Brain pericyte (primary cell): ENCODE measurements around the gene CD2AP.
A peak's percentile ranks its signal among the peaks of the same experiment; 100 is the strongest.
"Not testable (repeated sequence)": the region's sequence is repeated elsewhere in the genome, so short reads cannot be mapped to it uniquely, and the experiment has no call there.

Experiments
- DNase-seq: peaks from one replicate; pipeline ENCODE4 v3.0.0-alpha.2; 2012; ENCODE audit warnings: low read depth, low spot score

CD2AP gene

GRCh38 chr6:47563162-47563561 is 85.6 kb downstream of the CD2AP start:
- no peak for DNase-seq

- DNase-seq = not testable (repeated sequence)
Observed at GRCh38 chr6:47566602-47567001, 89.0 kb downstream of the CD2AP start.

- no peak for DNase-seq
Observed at GRCh38 chr6:47567586-47567985, 90.0 kb downstream of the CD2AP start.

- DNase-seq = no peak
Observed at GRCh38 chr6:47571488-47571887, 93.9 kb downstream of the CD2AP start.

- no peak for DNase-seq
Observed at GRCh38 chr6:47573109-47573508, 95.5 kb downstream of the CD2AP start.

- DNase-seq = no peak
Observed at GRCh38 chr6:47574789-47575188, 97.2 kb downstream of the CD2AP start.

- no peak for DNase-seq
Observed at GRCh38 chr6:47579040-47579439, 101.5 kb downstream of the CD2AP start.

- no peak for DNase-seq
Observed at GRCh38 chr6:47581591-47581990, 104.0 kb downstream of the CD2AP start.

GRCh38 chr6:47587493-47587892 is 109.9 kb downstream of the CD2AP start:
- DNase-seq = no peak

- no peak for DNase-seq
Observed at GRCh38 chr6:47592131-47592840, 114.7 kb downstream of the CD2AP start.

GRCh38 chr6:47593979-47594378 is 116.4 kb downstream of the CD2AP start:
- DNase-seq = no peak

- no peak for DNase-seq
Observed at GRCh38 chr6:47595785-47596184, 118.2 kb downstream of the CD2AP start.

- no peak for DNase-seq
Observed at GRCh38 chr6:47598367-47598766, 120.8 kb downstream of the CD2AP start.

GRCh38 chr6:47599512-47599911 is 121.9 kb downstream of the CD2AP start:
- no peak for DNase-seq

GRCh38 chr6:47603227-47603626 is 125.6 kb downstream of the CD2AP start:
- no peak for DNase-seq

GRCh38 chr6:47603995-47604394 is 126.4 kb downstream of the CD2AP start:
- no peak for DNase-seq

GRCh38 chr6:47621838-47622449 is 144.4 kb downstream of the CD2AP start:
- no peak for DNase-seq

- no peak for DNase-seq
Observed at GRCh38 chr6:47626782-47627181, 149.2 kb downstream of the CD2AP start.

- no peak for DNase-seq
Observed at GRCh38 chr6:47628448-47629272, 151.1 kb downstream of the CD2AP start.

GRCh38 chr6:47629954-47630353 is 152.4 kb downstream of the CD2AP start:
- DNase-seq = no peak

- DNase-seq = no peak
Observed at GRCh38 chr6:47630587-47630986, 153.0 kb downstream of the CD2AP start.

- peak; percentile 11 for DNase-seq
Observed at GRCh38 chr6:47631269-47631772, 153.7 kb downstream of the CD2AP start.
